ENCODE results near the gene ODAD4. TPM values are rescaled to one million over a fixed set of nuclear protein-coding genes. Genes with fewer than 3 reads are reported as not detected.

The ODAD4 gene
- total and polyA plus RNA-seq, 2 of the 8 experiments (the other 6 are each of a cell fraction or from before 2014, with no cell fraction given): 0.48 to 1.3 TPM

DNA sequence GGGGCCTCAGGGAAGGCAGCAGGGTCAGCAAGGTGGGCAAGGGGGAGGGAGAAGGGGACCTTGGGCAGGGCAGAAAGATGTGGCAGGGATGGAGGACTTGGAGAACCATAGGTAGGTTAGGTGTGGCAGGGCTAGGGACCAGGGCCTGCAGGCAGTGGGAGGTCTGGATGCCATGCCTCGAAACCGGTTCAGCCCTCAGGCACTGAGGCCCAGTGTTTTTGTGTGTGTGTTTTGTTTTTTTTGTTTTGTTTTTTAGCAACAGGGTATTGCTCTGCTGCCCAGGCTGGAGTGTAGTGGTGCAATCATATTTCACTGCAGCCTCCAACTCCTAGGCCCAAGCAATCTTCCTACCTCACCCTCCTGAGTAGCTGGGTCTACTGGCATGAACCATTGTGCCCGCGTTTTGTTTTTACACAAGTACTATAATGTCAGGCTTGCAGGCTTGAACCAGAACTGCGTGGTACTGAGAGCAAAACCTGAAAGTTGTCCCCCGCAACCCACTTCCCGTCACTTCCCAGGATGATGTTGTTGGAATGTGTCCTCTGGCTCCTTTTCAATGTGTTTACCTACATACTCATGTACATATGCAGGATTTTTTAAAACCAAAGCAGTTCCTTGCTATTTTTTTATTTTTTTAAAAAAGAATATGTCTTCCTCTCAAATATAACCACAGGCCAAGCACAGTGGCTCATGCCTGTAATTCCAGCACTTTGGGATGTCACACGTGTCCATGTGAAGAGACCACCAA, 12.4 kb downstream of the ODAD4 start (continued):
- TF ChIP-seq SRF (IDR thresholded peaks at IDR 0.05; ENCODE audit: low read depth, low read length) (no peak), SUZ12 (IDR thresholded peaks at IDR 0.05; ENCODE audit: low read length) (no peak), SIX5 (IDR thresholded peaks at IDR 0.05; ENCODE audit: low read depth, low read length) (no peak)

Data from H1 (cell line).